ENCODE data around the gene RHBDL1. TPM values are rescaled to one million over a fixed set of nuclear protein-coding genes. Genes with fewer than 3 reads are reported as not detected.

Gene RHBDL1
- total and polyA plus RNA-seq, 9 of the 15 experiments (the other 6 are each of a cell fraction or from before 2014, with no cell fraction given) = 0.03 to 5.6 (median 1.3) TPM; not detected in 1

- TF ChIP-seq, protein P1, sequence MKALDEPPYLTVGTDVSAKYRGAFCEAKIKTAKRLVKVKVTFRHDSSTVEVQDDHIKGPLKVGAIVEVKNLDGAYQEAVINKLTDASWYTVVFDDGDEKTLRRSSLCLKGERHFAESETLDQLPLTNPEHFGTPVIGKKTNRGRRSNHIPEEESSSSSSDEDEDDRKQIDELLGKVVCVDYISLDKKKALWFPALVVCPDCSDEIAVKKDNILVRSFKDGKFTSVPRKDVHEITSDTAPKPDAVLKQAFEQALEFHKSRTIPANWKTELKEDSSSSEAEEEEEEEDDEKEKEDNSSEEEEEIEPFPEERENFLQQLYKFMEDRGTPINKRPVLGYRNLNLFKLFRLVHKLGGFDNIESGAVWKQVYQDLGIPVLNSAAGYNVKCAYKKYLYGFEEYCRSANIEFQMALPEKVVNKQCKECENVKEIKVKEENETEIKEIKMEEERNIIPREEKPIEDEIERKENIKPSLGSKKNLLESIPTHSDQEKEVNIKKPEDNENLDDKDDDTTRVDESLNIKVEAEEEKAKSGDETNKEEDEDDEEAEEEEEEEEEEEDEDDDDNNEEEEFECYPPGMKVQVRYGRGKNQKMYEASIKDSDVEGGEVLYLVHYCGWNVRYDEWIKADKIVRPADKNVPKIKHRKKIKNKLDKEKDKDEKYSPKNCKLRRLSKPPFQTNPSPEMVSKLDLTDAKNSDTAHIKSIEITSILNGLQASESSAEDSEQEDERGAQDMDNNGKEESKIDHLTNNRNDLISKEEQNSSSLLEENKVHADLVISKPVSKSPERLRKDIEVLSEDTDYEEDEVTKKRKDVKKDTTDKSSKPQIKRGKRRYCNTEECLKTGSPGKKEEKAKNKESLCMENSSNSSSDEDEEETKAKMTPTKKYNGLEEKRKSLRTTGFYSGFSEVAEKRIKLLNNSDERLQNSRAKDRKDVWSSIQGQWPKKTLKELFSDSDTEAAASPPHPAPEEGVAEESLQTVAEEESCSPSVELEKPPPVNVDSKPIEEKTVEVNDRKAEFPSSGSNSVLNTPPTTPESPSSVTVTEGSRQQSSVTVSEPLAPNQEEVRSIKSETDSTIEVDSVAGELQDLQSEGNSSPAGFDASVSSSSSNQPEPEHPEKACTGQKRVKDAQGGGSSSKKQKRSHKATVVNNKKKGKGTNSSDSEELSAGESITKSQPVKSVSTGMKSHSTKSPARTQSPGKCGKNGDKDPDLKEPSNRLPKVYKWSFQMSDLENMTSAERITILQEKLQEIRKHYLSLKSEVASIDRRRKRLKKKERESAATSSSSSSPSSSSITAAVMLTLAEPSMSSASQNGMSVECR (CRISPR knock-in tag; IDR thresholded peaks at IDR 0.05) = 0 out of 2 replicates have a peak, but pooled peaks have one; percentile 17
- TF ChIP-seq, protein P2, sequence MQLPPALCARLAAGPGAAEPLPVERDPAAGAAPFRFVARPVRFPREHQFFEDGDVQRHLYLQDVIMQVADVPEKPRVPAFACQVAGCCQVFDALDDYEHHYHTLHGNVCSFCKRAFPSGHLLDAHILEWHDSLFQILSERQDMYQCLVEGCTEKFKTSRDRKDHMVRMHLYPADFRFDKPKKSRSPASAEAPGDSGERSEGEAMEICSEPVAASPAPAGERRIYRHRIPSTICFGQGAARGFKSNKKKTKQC (CRISPR knock-in tag; IDR thresholded peaks at IDR 0.05) = no peak
- TF ChIP-seq, protein P3, sequence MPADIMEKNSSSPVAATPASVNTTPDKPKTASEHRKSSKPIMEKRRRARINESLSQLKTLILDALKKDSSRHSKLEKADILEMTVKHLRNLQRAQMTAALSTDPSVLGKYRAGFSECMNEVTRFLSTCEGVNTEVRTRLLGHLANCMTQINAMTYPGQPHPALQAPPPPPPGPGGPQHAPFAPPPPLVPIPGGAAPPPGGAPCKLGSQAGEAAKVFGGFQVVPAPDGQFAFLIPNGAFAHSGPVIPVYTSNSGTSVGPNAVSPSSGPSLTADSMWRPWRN (IDR thresholded peaks at IDR 0.05; ENCODE audit: low read depth) = no peak
Observed at GRCh38 chr16:626787-627453, 48.6 kb upstream of the RHBDL1 start (continued).

All from K562 (cell line).